Breast epithelium (tissue), 3 donors: Measurements from ENCODE around the gene HSD17B4.

Experiments used
- CTCF ChIP-seq, 3 donors: fragments of 450-650 bp; IDR thresholded peaks; one replicate each; pipeline ENCODE4 v1.5.1; 2016 to 2017; ENCODE audit warnings: antibody characterized with exemption in 3 of 3, mild to moderate bottlenecking in 3 of 3, moderate library complexity in 3 of 3
- POLR2AphosphoS5 ChIP-seq, 3 donors: sonication (generic); formaldehyde crosslinking; IDR thresholded peaks; one replicate each; pipeline ENCODE4 v1.6.1; 2017; ENCODE audit warnings: antibody characterized with exemption in 3 of 3

- TF ChIP-seq CTCF (IDR thresholded peaks at IDR 0.05), result no peak
- no peak for TF ChIP-seq POLR2AphosphoS5 (IDR thresholded peaks at IDR 0.05)
Observed at GRCh38 chr5:119522841-119523240, 70.5 kb downstream of the HSD17B4 start.
